Measurements from ENCODE around the gene DSCAM.

The DSCAM gene

DNA sequence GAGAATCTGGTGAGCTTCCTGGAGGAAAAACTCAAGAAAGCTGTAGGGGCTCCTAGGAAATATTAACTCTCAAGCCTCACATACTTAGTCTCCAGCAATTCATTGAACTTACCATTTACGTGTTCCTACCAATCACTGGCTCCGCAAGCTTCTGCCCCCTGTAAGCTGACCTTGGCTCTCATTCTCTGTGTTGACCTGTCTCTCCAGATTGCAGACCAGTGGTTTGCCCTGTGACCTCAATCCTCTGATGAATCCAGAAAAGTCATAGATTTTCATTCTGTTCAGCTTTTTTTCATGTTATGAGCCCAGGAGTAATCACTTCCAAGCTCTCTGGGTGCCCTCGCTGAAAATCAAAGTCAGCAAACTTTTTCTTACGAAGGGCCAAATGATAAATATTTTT is 241.9 kb downstream of the DSCAM start:
- DNase-seq: no peak

DNA sequence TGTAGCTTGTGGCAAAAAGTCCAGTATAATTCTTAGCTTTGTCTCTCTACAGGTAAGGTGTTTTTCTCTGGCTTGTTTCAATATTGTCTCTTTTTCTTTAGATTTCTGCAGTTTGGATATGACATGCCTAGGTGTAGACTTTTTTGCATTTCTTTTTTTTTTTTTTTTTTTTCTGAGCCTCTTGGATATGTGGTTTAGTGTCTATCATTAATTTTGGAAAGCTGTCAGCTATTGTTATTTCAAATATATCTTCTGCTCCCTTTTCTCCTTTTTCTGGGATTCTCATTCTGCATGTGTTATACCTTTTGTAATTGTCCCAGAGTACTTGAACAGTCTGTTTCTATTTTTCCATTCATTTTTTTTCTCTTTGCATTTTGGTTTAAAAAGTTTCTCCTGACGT is 243.2 kb downstream of the DSCAM start:
- DNase-seq: no peak

DNA sequence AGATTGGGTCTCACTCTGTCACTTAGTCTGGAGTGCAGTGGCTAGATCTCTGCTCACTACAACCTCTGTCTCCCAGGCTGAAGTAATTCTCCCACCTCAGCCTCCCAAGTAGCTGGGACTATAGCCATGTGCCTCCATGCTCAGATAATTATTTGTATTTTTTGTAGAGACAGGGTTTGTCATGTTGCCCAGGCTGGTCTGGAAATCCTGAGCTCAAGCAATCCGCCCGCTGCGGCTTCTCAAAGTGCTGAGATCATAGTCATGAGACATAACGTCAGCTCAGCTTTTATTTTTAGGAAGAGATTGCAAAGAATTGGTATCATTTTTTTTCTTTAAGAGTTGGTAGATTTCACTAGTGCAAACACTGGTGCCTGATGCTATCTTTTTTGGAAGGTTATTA is 244.9 kb downstream of the DSCAM start:
- DNase-seq: no peak

DNA sequence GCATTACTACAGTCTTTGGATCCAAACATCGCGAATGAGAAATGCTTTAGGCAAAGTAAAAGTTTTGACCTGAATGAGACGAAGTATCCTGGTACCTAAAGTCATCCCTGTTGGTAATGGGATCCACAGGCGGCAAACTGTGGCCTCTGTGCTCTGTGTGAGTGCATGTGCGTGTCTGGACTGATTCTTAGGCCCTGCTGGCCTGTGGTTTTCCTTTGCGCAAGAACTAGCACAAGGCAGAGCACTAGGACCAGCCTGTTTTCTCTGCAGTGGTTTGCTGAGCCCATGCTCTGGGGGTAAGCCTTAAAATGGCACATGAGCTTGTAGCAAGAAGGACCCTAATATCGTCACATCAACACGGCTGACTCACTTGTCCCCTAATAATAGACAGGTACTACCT is 251.2 kb downstream of the DSCAM start:
- DNase-seq: no peak

DNA sequence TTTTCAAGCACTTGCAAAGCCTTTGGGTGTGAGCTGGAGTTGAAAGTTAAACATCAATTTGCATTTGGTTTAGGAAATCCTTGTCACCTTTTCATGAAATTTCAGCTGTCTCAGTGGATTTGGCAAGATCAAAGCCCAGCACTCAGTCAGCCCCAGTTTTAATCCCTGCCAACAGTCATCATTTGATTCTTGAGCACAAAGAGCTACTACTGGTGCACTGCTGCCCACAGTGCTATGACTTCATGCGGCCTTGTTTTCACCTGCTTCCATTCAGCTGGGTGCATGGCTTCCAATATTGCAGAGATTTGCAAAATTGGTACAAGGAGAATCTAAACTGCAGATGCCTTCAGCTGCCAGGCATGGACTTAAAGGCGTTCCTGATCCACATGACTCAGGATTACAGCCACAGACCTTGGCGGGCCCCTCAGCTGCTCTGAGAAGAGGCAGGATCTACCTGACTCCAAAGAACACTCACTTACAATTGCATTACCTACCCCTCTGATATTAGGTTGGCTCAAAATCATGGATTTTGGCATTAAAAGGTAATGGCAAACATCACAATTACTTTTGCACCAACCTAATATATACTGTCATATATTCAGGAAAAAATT is 259.1 kb downstream of the DSCAM start:
- DNase-seq: no peak

DNA sequence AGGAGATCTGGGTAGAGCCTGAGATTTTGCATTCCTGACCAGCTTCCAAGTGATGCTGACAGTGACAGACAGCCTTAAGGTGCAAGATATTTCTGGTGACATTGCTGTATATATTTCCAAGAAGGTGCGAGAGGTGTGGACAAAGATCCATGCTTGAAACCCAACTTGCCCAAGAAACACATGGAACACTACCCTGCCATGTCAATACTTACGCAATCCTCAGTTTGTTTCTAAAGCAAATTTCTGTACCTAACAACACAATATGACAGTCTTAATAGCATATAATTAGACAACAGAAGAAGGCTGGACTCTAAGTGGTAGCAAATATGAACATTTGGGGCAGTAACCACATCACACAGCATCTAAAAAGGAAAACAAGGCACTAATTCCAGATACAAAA is 260.4 kb downstream of the DSCAM start:
- DNase-seq: no peak

DNA sequence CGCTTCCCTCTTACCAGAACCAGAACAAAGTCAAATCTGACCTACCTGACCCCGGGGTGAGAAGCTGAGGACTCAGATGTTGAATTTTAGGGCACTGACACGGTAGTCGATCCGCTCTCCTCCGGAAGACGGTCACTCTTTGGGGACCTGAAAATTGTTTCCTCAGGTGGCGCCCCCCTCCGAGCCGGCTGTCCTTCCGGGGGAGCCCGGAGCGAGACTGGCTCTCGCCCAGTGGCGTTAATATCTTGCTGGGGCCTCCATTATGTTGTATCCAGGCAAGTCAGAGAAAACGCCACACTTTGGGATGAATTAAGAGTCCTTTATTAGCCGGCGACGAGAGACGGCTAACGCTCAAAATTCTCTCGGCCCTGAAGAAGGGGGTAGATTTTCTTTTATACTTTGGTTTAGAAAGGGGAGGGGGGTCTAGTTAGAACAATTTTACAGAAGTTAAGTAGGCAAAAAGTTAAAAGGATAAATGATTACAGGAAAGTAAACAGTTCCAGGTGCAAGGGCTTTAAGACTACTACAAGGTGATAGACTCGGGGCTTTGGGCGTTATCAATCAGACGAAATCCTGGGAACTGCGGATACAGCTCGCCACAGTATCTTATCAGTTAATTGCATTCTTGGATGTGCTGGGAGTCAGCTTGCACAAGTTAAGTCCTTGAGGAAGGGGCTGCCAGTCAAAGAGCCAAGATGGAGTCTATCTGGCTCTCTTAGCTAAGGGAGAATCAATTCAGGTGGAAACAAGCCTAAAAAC is 269.5 kb downstream of the DSCAM start:
- DNase-seq: no peak

DNA sequence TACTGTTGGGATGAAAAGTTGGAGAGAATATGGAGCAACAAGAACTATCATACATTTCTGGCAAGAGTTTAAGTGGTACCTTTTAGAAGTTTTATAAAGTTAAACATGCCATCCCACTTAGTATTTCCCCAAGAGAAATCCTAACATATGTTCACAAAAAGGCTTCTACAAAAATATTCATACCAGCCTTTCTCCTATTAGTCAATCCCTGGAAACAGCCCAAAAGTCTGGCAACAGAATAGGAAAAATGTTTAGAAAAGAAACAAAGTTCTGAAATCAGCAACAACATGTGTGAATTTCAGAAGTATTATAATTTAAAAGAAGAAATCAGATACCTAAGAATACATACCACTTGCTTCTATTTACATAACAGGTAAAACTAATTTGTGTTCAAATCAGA is 271.0 kb downstream of the DSCAM start:
- DNase-seq: no peak

DNA sequence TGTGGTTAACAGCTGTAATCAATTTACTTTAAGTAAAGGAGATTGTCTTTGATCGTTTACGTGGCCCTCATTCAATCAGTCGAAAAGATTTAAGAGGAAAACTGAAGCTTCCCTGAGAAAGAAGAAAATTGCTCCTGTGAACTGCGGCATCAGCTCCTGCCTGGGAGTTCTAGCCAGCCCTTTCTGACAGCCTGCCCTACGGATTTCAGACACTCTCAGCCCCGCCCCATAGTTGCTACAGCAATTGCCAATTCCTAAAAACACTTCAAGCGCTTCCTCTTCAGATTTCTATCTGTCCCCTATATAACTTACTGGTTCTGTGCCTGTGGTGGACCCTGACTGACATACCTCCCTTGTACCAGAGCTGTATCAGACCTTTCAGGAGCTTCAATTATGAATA is 277.6 kb downstream of the DSCAM start:
- DNase-seq: no peak

DNA sequence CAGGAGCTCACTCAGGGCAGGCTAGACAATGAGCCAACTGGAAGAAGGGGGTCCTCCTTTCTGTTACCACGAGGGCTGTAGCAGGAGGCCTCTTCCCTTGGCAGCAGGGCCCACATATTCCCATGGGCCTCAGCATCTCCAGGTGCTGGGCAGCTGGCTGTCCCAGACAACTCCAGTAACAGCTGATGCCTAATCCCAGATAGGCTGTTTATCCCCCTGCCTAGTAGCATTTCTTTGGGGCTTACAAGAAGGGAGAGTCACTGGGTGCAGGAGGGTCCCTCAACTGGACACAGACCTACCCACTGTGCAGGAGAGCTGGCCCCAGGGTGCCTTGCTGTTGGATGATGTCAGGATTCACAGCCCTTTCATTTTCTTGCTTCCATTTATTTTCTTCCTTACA is 278.2 kb downstream of the DSCAM start:
- DNase-seq: no peak

DNA sequence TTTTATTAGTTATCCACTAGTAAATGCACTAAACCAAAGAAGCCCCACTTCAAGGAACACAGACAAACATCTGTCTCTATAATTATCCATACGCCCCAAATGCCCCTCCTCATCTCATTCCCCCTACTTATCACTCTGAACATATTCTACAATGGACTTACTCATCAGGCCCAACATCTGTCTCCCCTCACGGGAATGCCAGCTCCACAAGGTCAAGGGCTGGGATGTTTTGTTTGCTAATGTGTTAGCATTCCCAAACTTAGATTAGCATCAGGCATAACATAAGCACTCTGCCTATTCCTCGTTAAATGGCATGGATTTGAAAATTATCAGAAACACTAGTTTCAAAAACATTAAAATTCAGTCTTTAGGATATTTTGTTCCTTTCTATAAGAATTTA is 279.5 kb downstream of the DSCAM start:
- no peak for DNase-seq

DNA sequence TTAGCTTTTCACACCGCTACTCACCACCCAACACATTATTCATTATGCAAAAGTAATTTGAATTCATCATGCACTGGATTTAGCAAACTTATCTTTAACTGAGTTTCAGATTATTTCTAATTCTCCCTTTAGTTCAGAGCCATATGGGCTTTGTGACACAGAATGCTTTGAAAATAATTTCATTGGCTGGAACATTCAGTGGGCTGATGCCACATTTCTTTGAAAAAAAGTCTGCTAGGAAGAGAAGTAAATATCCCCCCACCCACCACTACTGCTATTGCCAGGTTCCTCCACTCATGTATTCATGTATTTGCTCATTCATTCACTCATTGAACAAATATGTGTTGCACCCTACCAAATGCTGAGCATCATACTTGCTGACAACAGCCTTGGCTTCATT is 280.5 kb downstream of the DSCAM start:
- no peak for DNase-seq

DNA sequence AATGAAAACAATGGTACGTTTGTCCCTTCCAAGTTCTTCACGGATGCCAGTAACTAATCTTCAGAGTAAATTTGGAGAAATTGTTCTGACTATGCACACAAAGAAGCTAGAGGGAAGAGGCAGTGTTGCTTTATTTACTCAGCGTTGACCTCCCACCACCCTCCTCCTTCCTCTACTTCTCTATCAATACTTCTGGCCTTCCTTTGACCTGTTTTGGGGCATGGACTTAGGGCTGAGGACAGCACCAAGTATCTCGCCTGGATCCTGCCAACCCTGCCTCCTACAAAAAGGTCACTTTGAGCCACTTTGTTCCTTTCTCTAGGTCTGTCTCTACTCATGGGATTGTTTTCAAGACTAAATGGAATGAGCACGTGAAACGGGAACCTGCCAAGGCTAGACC is 282.6 kb downstream of the DSCAM start:
- no peak for DNase-seq

DNA sequence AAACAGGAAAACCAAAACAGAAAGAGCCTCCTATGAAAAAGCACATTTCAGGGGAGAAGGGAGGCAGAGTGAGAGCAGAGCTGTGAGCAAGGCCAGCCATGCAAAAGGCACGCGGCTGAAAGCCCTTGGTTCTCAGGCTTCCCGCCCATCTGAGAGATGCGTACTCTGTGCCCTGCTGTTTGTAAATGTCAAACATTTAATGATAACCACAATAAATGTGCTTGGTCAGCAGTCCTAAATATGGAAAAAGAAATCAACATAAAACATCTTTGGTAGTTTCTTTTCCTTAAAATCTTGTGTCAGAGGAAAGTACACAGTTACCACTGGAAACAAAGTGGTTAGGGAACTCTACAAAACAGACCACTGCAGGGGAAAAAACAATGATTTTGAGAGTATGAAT is 283.1 kb downstream of the DSCAM start:
- no peak for DNase-seq

DNA sequence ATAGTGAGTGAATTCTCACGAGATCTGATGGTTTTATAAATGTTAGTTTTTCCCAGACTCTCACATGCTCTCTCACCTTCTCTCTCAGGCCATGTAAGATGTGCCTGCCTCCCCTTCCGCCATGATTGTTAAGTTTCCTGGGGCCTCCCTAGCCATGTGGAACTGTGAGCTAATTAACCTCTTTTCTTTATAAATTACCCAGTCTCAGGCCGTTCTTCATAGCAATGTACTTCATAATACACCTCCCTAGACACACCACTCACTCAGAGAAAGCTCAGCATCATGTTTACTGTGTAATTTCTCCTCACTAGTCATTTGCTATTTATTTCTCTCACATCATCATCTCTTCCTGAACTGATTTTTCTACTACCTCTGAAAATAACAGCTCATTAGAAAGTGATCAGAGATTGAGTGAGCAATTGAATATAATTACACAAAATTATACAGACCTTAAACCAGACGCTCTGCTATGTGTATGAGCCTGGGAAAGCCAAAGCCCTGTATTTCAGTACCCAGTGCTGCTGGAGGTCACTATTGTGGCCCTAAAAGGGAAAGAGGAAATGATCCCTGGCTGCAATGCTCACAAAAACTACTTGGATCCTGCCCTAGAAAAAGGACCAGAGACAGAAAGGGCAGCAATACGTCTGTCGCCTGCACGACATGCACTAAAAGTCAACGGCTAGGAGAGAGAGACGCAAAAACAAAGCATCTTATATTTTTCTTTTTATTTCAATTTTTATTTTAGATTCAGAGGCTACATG is 284.5 kb downstream of the DSCAM start:
- DNase-seq: no peak

DNA sequence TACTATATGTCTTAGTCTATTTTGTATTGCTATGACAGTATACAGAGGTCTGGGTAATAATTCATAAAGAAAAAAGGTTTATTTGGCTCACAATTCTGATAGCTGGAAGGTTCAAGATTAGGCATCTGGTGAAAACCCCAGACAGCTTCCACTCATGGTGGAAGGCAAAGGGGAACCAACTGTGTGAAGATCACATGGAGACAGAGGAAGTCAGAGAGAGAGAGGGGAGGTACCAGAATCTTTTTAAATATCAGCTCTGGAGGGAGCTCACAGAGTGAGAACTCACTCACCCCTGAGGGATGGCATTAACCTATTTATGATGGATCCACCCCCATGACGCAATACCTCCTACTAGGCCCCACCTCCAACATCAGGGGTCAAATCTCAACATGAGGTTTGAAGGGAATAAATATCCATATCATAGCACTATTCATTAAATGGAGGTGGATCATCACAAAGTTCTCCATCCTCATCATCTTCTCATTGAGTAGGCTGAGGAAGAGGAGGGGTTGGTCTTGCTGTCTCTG is 290.5 kb downstream of the DSCAM start:
- DNase-seq: no peak

DNA sequence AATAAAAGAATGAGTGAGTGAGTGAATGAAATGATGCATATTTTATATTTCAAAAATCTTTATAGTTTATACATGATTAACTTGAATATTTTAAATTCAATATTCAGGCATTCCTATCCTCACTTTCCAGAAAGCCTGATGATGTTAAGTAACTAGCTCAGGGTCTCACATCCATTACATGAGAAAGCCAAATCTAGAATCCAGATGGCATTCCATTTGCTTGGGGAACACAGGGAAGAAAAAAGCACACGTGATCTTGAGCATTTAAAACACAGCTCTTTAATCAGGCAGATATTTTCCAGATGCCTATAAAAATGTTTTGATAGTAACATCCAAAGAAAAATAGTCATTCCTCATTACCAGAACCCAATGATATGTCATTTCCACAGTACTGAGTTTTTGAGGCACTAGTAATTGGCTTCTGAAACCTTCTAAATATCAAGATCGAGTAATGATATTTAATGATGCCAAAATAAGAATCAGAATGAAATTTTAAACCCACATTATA is 291.9 kb downstream of the DSCAM start:
- DNase-seq: no peak

DNA sequence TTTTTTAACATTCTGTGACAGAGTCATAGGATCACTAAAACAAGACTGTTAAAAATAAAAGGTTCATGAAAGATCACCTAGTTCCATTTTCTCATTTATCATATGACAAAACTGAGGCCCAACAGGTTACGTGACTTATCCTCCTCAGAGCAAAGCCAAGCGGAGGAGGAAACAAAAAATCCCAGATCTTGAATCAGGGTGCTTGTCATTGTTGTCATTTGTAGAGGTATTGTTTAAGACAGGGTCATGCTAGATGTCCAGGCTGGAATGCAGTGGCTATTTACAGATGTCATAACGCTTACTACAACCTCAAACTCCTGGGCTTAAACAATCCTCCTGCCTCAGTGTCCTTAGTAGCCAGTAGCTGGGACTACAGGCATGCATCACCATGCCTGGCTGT is 293.2 kb downstream of the DSCAM start:
- DNase-seq: no peak

DNA sequence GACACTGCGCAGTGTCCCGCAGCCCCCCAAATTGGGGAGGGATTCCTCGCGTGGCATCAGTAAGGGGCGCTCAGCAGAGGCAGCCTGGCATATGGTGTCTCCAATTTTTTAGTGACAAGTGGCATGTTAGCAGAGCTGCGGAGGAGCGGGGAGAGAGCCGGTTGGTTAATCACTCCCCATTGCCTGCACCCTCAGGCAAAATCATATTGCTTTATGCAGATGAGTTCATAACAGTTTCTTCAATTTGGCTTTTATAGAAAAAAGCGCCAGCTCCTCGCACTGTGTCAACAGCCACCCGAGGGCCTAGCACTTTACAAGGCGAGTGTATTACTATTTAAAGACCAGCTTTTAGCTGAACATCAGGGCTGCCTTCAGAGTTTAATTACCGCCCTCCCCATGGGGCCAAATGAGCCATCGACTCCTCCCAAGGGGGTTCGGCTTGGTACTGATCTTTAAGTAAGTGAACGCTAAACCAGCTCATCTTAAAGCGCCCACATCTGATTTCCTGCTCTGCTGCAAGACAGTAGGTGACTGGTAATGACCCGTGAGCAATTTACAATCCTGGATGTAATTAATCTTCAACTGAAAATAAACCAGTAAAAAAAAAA is 298.9 kb downstream of the DSCAM start:
- DNase-seq: no peak

DNA sequence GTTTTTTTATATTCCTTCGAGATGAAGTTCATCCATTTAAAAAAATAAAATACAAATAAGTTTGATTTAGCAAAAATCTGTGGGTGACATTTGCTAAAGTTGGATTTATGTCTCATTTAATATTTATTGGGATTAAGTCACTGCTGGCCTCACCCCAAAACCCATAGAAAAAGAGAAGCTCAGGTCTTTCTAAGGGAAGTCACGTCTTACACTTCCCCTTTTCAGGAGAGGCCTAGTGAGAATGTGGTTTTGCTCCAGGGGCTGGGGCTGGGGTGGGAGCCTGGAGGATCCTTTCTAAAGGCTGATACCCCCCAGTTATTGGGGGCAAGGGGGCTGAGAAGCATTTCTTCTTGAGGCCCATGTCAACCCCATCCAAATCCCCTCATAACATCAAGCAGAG is 300.3 kb downstream of the DSCAM start:
- no peak for DNase-seq

DNA sequence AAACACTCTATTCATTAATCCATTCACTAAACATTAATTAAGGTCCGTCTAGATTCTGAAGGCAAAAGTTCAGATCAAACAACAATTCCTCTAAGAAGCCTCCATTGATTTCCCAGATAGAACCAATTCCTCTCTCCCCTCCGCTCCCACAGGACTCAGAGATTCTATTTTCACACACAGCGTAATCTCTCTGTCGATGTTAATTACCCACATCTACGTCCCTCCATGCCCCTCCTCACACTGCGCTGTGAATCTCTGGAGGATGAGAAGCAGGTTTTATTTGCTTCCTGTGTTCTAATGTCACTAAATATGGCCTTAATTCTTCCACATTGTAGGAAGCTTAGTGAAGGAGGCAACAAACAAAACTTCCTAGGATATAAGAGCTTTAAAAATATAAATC is 306.7 kb downstream of the DSCAM start:
- DNase-seq: no peak

DNA sequence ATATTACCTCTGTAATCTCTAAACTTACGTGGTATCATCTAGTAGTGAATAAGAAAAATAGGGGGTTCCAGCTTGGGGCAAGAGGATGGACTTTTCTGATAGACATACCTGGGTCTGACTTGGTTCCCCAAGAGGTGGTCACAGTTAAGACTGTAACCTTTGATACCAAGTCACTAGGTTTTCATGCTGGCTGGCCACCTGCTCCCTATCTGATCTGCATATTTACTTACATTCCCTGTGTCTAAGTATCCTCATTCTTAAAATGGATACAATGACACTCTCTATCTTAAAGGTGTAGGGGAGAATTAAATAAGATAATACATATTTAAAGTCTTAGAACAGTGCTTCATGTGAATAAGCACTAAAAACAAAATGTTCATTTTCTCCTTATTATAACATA is 312.1 kb downstream of the DSCAM start:
- no peak for DNase-seq

DNA sequence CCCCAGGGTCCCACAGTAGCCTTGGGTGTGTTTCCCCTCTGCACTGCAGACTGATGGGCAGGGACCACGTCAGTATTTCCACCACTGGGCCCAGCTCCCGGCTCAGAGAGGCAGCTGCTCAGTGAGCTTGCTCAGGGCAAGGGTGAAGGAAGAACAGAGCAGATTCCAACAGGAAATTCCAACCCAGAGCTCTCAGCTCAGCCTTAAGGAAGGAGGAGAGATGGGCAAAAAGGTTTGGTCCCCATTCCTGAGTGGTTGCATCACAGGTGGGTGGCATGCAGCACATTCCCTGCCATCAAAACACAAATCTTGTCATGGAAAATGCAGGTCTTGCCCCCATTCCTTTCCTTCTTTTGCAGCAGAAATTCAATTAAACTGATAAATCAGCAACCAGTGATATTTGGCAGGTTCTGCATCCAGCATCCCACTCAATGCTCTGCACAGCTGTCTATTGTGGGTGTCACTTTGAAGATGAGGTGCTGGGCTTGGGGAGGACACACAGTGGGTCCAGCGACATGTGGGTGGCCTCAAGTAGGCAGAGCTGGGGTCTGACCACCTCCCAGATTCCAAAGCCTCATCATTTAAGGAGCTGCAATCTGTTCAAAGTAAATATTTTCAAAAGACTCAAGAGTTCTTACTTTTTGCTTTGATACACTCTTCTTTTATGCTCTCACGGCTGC is 315.4 kb downstream of the DSCAM start:
- no peak for DNase-seq

All from NK-92 treated with Interleukin-12 subunit alpha and Interleukin-12 subunit beta, amount 100 ng/mL, for 24 hours (cell line).